ENCODE data around the gene CHL1. TPM values are rescaled to one million over a fixed set of nuclear protein-coding genes. Genes with fewer than 3 reads are reported as not detected.

CHL1 gene
- total and polyA plus RNA-seq, 4 donors, result 0.08 to 11.7 (median 7.0) TPM; not detected in 1

GRCh38 chr3:242602-243355 lies 46.2 kb downstream of the CHL1 start:
- intact Hi-C loops (cut with DNase I), result no loop called here

GRCh38 chr3:243356-243725 lies 46.8 kb downstream of the CHL1 start:
- no peaks in the 10 kb centered on the region for H3K27me3 ChIP-seq (ENCODE audit: control insufficient read depth in 1 of 2, insufficient read depth in 2 of 2, low read length in 1 of 2)
- H3K36me3 ChIP-seq (ENCODE audit: control insufficient read depth in 1 of 2, insufficient read depth in 2 of 2, low read length in 1 of 2), result no peaks in the 10 kb centered on the region
- H3K9me3 ChIP-seq (ENCODE audit: control insufficient read depth, low read length), result no peaks in the 10 kb centered on the region
- intact Hi-C loops (cut with DNase I), result no loop called here
- H3K4me3 ChIP-seq (ENCODE audit: low read length in 2 of 2), result no peak overlapping the region
- DNase-seq (no peak), ATAC-seq (ENCODE audit: low FRiP score) (no peak)
- H3K27ac ChIP-seq (ENCODE audit: low read depth in 1 of 2, low read length in 2 of 2), result no peak overlapping the region
- H3K4me1 ChIP-seq (ENCODE audit: control insufficient read depth in 1 of 2, insufficient read depth in 2 of 2, low read length in 2 of 2), result no peaks in the 10 kb centered on the region
- 26 to 31% methylated on average over 3 of the region's 3 CpGs for WGBS, 2 donors

More at GRCh38 chr3:242602-243355, 46.2 kb downstream of the CHL1 start:
- Histone ChIP-seq H3K4me3 (ENCODE audit: low read length in 2 of 2) (no peak overlapping the region), H3K27me3 (ENCODE audit: control insufficient read depth in 1 of 2, insufficient read depth in 2 of 2, low read length in 1 of 2) (no peaks in the 10 kb centered on the region), H3K36me3 (ENCODE audit: control insufficient read depth in 1 of 2, insufficient read depth in 2 of 2, low read length in 1 of 2) (no peaks in the 10 kb centered on the region), H3K4me1 (ENCODE audit: control insufficient read depth in 1 of 2, insufficient read depth in 2 of 2, low read length in 2 of 2) (no peaks in the 10 kb centered on the region), H3K27ac (ENCODE audit: low read depth in 1 of 2, low read length in 2 of 2) (no peak overlapping the region), H3K9me3 (ENCODE audit: control insufficient read depth, low read length) (no peaks in the 10 kb centered on the region)
- DNase-seq (no peak), ATAC-seq (ENCODE audit: low FRiP score) (no peak)
- 79 to 82% methylated on average over 3 of the region's 3 CpGs for whole genome bisulfite sequencing, 2 donors

GRCh38 chr3:244041-244440 lies 47.5 kb downstream of the CHL1 start:
- ATAC-seq (ENCODE audit: low FRiP score), result no peak
- Histone ChIP-seq H3K27ac (ENCODE audit: low read depth in 1 of 2, low read length in 2 of 2) (no peak overlapping the region), H3K4me1 (ENCODE audit: control insufficient read depth in 1 of 2, insufficient read depth in 2 of 2, low read length in 2 of 2) (no peaks in the 10 kb centered on the region), H3K4me3 (ENCODE audit: low read length in 2 of 2) (no peak overlapping the region), H3K36me3 (ENCODE audit: control insufficient read depth in 1 of 2, insufficient read depth in 2 of 2, low read length in 1 of 2) (no peaks in the 10 kb centered on the region), H3K9me3 (ENCODE audit: control insufficient read depth, low read length) (no peaks in the 10 kb centered on the region), H3K27me3 (ENCODE audit: control insufficient read depth in 1 of 2, insufficient read depth in 2 of 2, low read length in 1 of 2) (no peaks in the 10 kb centered on the region)
- WGBS, 2 donors, result 85 to 86% methylated on average over 9 of the region's 9 CpGs
- no peak for DNase-seq
- intact Hi-C loops (cut with DNase I), result no loop called here

- Histone ChIP-seq H3K9me3 (ENCODE audit: control insufficient read depth, low read length) (no peaks in the 10 kb centered on the region), H3K4me1 (ENCODE audit: control insufficient read depth in 1 of 2, insufficient read depth in 2 of 2, low read length in 2 of 2) (no peaks in the 10 kb centered on the region), H3K4me3 (ENCODE audit: low read length in 2 of 2) (no peak overlapping the region), H3K27ac (ENCODE audit: low read depth in 1 of 2, low read length in 2 of 2) (no peak overlapping the region), H3K27me3 (ENCODE audit: control insufficient read depth in 1 of 2, insufficient read depth in 2 of 2, low read length in 1 of 2) (no peaks in the 10 kb centered on the region), H3K36me3 (ENCODE audit: control insufficient read depth in 1 of 2, insufficient read depth in 2 of 2, low read length in 1 of 2) (no peaks in the 10 kb centered on the region)
- no peak for ATAC-seq (ENCODE audit: low FRiP score)
- 84 to 89% methylated on average over 1 of the region's 1 CpG for WGBS, 2 donors
- no peak for DNase-seq
- intact Hi-C loops (cut with DNase I), result no loop called here
These were observed 51.4 kb downstream of the CHL1 start for GRCh38 chr3:247916-248315.

- Histone ChIP-seq H3K4me1 (ENCODE audit: control insufficient read depth in 1 of 2, insufficient read depth in 2 of 2, low read length in 2 of 2) (no peaks in the 10 kb centered on the region), H3K36me3 (ENCODE audit: control insufficient read depth in 1 of 2, insufficient read depth in 2 of 2, low read length in 1 of 2) (no peaks in the 10 kb centered on the region), H3K27ac (ENCODE audit: low read depth in 1 of 2, low read length in 2 of 2) (no peak overlapping the region), H3K9me3 (ENCODE audit: control insufficient read depth, low read length) (peaks cover 2% of the 10 kb centered on the region), H3K4me3 (ENCODE audit: low read length in 2 of 2) (no peak overlapping the region), H3K27me3 (ENCODE audit: control insufficient read depth in 1 of 2, insufficient read depth in 2 of 2, low read length in 1 of 2) (no peaks in the 10 kb centered on the region)
- no peak for ATAC-seq (ENCODE audit: low FRiP score)
- WGBS, 2 donors, result 11 to 12% methylated on average over 3 of the region's 3 CpGs
- DNase-seq, result no peak
- intact Hi-C loops (cut with DNase I), result no loop called here
These were observed 52.4 kb downstream of the CHL1 start for GRCh38 chr3:248864-249520.

GRCh38 chr3:249587-250262 lies 53.2 kb downstream of the CHL1 start:
- no peaks in the 10 kb centered on the region for H3K4me1 ChIP-seq (ENCODE audit: control insufficient read depth in 1 of 2, insufficient read depth in 2 of 2, low read length in 2 of 2)
- intact Hi-C loops (cut with DNase I), result no loop called here
- DNase-seq, result no peak
- no peaks in the 10 kb centered on the region for H3K27me3 ChIP-seq (ENCODE audit: control insufficient read depth in 1 of 2, insufficient read depth in 2 of 2, low read length in 1 of 2)
- peaks cover 4% of the 10 kb centered on the region for H3K9me3 ChIP-seq (ENCODE audit: control insufficient read depth, low read length)
- no peak for ATAC-seq (ENCODE audit: low FRiP score)
- no peaks in the 10 kb centered on the region for H3K36me3 ChIP-seq (ENCODE audit: control insufficient read depth in 1 of 2, insufficient read depth in 2 of 2, low read length in 1 of 2)
- no peak overlapping the region for H3K27ac ChIP-seq (ENCODE audit: low read depth in 1 of 2, low read length in 2 of 2)
- no peak overlapping the region for H3K4me3 ChIP-seq (ENCODE audit: low read length in 2 of 2)

- H3K4me3 ChIP-seq (ENCODE audit: low read length in 2 of 2), result no peak overlapping the region
- intact Hi-C loops (cut with DNase I), result no loop called here
- no peak for ATAC-seq (ENCODE audit: low FRiP score)
- H3K27ac ChIP-seq (ENCODE audit: low read depth in 1 of 2, low read length in 2 of 2), result no peak overlapping the region
- H3K36me3 ChIP-seq (ENCODE audit: control insufficient read depth in 1 of 2, insufficient read depth in 2 of 2, low read length in 1 of 2), result no peaks in the 10 kb centered on the region
- H3K27me3 ChIP-seq (ENCODE audit: control insufficient read depth in 1 of 2, insufficient read depth in 2 of 2, low read length in 1 of 2), result no peaks in the 10 kb centered on the region
- H3K4me1 ChIP-seq (ENCODE audit: control insufficient read depth in 1 of 2, insufficient read depth in 2 of 2, low read length in 2 of 2), result no peaks in the 10 kb centered on the region
- DNase-seq, result no peak
- H3K9me3 ChIP-seq (ENCODE audit: control insufficient read depth, low read length), result peaks cover 4% of the 10 kb centered on the region
- 80 to 87% methylated on average over 3 of the region's 3 CpGs for WGBS, 2 donors
These were observed 59.9 kb downstream of the CHL1 start for GRCh38 chr3:256501-256900.

- Histone ChIP-seq H3K4me3 (ENCODE audit: low read length in 2 of 2) (no peak overlapping the region), H3K36me3 (ENCODE audit: control insufficient read depth in 1 of 2, insufficient read depth in 2 of 2, low read length in 1 of 2) (no peaks in the 10 kb centered on the region), H3K27ac (ENCODE audit: low read depth in 1 of 2, low read length in 2 of 2) (no peak overlapping the region), H3K9me3 (ENCODE audit: control insufficient read depth, low read length) (peaks cover 4% of the 10 kb centered on the region), H3K4me1 (ENCODE audit: control insufficient read depth in 1 of 2, insufficient read depth in 2 of 2, low read length in 2 of 2) (no peaks in the 10 kb centered on the region), H3K27me3 (ENCODE audit: control insufficient read depth in 1 of 2, insufficient read depth in 2 of 2, low read length in 1 of 2) (no peaks in the 10 kb centered on the region)
- no peak for ATAC-seq (ENCODE audit: low FRiP score)
- WGBS, 2 donors, result 68 to 69% methylated on average over 6 of the region's 6 CpGs
- intact Hi-C loops (cut with DNase I), result no loop called here
- DNase-seq, result no peak
These were observed 61.3 kb downstream of the CHL1 start for GRCh38 chr3:257826-258225.

- ATAC-seq (ENCODE audit: low FRiP score) (no peak), DNase-seq (no peak)
- Histone ChIP-seq H3K27ac (ENCODE audit: low read depth in 1 of 2, low read length in 2 of 2) (no peak overlapping the region), H3K27me3 (ENCODE audit: control insufficient read depth in 1 of 2, insufficient read depth in 2 of 2, low read length in 1 of 2) (no peaks in the 10 kb centered on the region), H3K4me1 (ENCODE audit: control insufficient read depth in 1 of 2, insufficient read depth in 2 of 2, low read length in 2 of 2) (no peaks in the 10 kb centered on the region), H3K9me3 (ENCODE audit: control insufficient read depth, low read length) (no peaks in the 10 kb centered on the region), H3K36me3 (ENCODE audit: control insufficient read depth in 1 of 2, insufficient read depth in 2 of 2, low read length in 1 of 2) (no peaks in the 10 kb centered on the region), H3K4me3 (ENCODE audit: low read length in 2 of 2) (no peak overlapping the region)
- intact Hi-C loops (cut with DNase I), result no loop called here
- WGBS, 2 donors, result 77 to 78% methylated on average over 2 of the region's 2 CpGs
These were observed 64.3 kb downstream of the CHL1 start for GRCh38 chr3:260898-261297.
